GM10847 (cell line): Measurements from ENCODE around the gene MAS1.

Experiments used
- POLR2A ChIP-seq: IDR thresholded peaks from 2 replicates; pipeline ENCODE4 v1.6.1; 2011; ENCODE audit not compliant: insufficient read length; ENCODE audit errors: extremely low read depth

MAS1 gene

GRCh38 chr6:159904497-159904911, 13.7 kb downstream of the MAS1 start:
- no peak for TF ChIP-seq POLR2A

- TF ChIP-seq POLR2A, result no peak
Observed at GRCh38 chr6:159906400-159906799, 15.6 kb downstream of the MAS1 start.

- no peak for TF ChIP-seq POLR2A
Observed at GRCh38 chr6:159908535-159908934, 17.7 kb downstream of the MAS1 start.

DNA sequence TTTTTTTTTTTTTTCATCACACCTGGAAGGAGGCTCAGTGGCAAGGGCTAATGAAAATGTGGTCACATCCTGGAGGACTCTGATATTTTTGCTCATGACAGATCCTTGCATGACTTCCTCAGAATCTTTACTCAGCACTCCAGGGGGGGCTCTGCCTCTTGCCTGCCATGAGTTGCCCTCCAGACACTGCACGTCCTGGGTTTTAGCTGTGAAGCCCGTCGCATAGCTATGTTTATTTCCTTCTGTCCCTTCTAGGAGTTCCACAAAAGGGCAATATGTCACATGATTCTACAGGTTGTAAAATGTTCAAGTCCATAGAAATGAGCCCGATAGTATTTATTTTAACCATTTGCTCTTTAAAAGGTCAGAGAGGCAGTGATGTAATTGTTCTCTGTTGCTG, 18.2 kb downstream of the MAS1 start:
- TF ChIP-seq POLR2A, result no peak

DNA sequence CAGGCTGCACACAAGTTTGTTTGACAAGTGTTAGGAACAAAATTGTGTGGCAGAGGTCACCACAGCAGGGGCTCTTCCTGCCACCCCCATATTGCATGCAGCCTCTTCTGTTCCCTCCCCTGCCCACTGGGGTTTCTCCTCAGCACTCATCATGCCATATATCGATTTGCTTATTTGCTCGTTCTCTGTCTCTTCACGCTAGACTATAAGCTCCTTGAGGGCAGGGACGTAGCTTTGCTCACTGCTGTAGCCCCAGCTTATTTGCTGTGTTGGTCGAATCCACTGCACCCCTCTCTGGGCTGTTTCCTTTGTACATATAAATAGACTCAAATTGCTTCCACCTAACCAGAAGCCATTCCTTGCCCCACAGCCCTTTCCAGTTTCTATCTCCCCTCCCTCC, 19.6 kb downstream of the MAS1 start:
- TF ChIP-seq POLR2A, result no peak

- no peak for TF ChIP-seq POLR2A
Observed at GRCh38 chr6:159913375-159913774, 22.6 kb downstream of the MAS1 start.

- TF ChIP-seq POLR2A, result no peak
Observed at GRCh38 chr6:159913862-159914564, 23.2 kb downstream of the MAS1 start.

DNA sequence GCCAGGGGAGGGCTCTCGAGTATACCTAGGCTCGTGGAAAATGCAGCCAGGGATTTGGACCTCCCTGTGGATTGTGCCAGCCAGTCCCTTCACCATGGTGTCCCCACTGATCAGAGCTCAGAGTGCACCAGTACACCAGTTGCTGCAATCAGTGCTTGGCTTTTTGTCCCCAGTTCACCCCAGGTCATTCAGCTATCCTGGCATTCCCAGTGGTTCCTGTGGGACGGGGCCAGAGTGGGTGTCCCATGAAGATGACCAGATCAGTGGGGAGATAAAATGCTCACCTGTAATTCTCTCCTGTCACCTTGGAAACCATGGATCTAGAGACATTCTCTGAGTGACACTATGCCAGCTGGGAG, 23.8 kb downstream of the MAS1 start:
- no peak for TF ChIP-seq POLR2A

DNA sequence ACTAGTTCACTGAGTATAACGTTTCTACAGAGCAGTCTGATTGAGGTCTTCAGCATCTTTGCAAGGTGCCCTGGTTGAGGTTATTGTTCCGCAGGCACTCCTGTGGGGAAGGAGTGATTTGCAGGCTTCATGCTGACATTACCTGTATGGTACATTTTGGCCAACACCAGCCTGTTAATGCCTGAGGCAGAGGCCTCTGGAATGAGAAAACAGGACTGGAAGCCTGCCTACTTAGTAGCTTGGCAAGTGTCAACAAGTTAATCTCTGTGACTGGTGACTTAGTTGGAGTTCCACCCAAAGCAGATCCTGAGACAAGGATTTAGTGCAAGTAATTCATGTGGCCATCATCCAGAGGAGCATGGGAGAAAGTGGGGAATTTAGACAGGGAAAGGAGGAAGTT, 24.6 kb downstream of the MAS1 start:
- no peak for TF ChIP-seq POLR2A

DNA sequence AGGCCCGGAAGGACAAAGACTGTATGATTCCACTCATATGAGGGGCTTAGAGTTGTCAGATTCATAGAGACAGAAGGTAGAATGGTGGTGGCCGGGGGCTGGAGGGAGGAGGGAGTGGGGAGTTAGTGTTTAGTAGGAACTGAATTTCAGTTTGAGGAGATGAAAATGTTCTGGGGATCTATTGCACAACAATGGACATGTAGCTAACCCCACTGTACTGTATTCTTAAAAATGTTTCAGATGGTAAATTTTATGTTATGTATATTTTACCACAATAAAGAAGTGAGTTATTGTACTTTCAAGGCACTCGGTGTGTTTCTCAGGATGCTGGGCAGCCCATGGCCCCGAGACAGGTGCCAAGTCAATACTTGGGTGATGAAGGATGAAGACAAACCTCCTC, 25.4 kb downstream of the MAS1 start:
- no peak for TF ChIP-seq POLR2A

DNA sequence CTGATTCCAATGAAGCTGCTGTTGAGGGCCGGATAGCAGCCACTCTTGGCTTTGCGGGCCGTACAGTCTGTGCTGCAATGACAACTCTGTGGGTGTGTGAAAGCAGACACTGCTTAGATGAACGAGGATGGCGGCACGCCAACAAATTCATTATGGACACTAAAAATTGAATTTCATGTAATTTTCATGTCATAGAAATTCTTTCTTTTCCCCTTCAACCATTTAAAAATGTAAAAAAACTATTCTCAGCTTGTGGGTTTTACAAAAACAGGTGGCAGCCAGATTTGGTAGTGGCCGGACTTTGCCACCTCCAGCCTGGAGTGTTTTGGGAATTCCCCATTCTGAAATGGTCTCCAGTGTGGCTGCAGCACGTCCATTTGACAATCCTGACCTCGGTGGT, 26.0 kb downstream of the MAS1 start:
- no peak for TF ChIP-seq POLR2A

DNA sequence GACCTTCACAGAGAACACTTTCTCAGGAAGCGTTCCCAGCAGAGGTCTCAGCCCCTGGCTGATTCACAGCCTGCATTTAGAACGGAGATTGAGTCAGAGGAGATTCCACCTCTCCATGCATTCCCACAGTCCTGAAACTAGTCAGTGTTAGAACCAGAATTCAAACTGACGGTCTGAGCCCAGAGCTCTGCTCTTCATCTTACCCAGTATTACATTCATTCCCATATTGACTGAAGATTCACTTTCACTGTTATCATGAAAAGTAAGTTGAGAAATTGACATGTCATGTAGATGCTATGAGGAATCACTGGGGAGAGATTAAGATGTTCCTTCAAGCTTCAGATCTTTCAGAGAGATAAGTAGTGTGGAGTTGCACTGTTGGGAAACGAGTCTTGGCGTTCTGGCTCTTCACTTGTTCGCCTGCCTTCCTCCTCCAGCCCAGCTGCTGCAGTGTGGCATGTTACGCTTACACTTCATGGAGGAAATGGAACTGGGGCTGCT, 28.3 kb downstream of the MAS1 start:
- no peak for TF ChIP-seq POLR2A

- TF ChIP-seq POLR2A, result no peak
Observed at GRCh38 chr6:159919800-159920199, 29.0 kb downstream of the MAS1 start.

DNA sequence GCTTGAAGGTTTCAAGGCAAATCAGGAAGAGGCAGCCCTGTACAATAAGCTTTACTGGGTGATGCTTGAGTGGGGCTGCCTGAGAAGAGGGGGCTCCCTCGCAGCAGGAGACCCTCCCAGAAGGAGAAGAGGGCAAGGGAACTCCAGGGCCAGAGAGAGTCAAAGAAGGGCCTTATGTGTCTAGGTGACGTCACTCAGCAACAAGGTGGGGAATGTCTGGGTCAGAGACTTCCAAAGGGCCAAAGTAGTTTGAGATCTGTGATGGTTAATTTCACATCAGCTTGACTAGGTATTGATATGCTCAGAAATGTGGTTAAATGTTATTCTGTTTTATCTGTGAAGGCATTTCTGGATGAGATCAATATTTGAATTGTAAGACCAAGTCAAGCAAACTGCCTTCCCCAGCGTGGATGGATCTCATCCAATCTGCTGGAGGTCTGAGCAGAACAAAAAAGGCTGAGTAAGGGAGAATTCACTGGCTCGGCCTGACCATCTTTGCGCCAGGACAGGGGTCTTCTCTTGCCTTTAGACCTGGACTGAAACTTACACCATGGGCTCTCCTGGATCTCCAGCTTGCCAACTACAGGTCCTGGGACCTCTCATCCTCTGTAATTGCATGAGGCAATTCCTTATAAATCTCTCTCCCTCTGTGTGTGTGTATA, 35.9 kb downstream of the MAS1 start:
- no peak for TF ChIP-seq POLR2A

- no peak for TF ChIP-seq POLR2A
Observed at GRCh38 chr6:159929819-159930218, 39.0 kb downstream of the MAS1 start.

- no peak for TF ChIP-seq POLR2A
Observed at GRCh38 chr6:159931112-159931511, 40.3 kb downstream of the MAS1 start.

GRCh38 chr6:159931846-159932245, 41.1 kb downstream of the MAS1 start:
- no peak for TF ChIP-seq POLR2A
